Endothelial cell of umbilical vein (primary cell): ENCODE measurements around the gene DNAJB11. TPM values are rescaled to one million over a fixed set of nuclear protein-coding genes. Genes with fewer than 3 reads are reported as not detected.

Experiments
- BruUV-seq: library from RNA; stranded (reverse); fragments of 400-500 nt; replicated peaks from 2 replicates; lab custom pipeline; 2021; lab: Mats Ljungman, UMichigan
- CTCF ChIA-PET: fragments of 300-600, 350-600 bp; sonication (Branson Sonifier 250); formaldehyde crosslinking; loops from one replicate; lab custom pipeline; 2021; ENCODE audit warnings: antibody characterized with exemption, inconsistent platforms; lab: Charles Lee
- POLR2A ChIA-PET: fragments of 300-600, 350-600 bp; sonication (Branson Sonifier 250); formaldehyde crosslinking; loops from one replicate; lab custom pipeline; 2021; ENCODE audit warnings: antibody characterized with exemption, inconsistent platforms; lab: Charles Lee
- DNase-seq: peaks from one replicate; pipeline ENCODE4 v3.0.0-alpha.2; 2011; ENCODE audit warnings: low read depth, low spot score
- FAIRE-seq: peaks from 2 replicates; lab custom pipeline; 2011; peaks lifted over from hg19 to GRCh38; lab: Jason Lieb, UNC
- H2AFZ ChIP-seq: 2 replicates; pipeline ENCODE4 v1.6.0; 2012; ENCODE audit warnings: low read depth, low read length, control low read depth, inconsistent platforms
- H3K27ac ChIP-seq: 2 replicates; pipeline ENCODE4 v1.5.1; 2011; ENCODE audit warnings: low read depth, mild to moderate bottlenecking, control low read depth, low read length, moderate library complexity; ENCODE audit not compliant: insufficient read depth
- H3K27me3 ChIP-seq, 2 experiments: 2 replicates each; pipeline versions ENCODE4 v1.6.0 to v1.6.1; 2011; ENCODE audit warnings: low read length in 2 of 2, mixed read lengths in 1 of 2; ENCODE audit not compliant: control insufficient read depth in 2 of 2, insufficient read depth in 2 of 2
- H3K36me3 ChIP-seq, 2 experiments: 2 replicates in 1 of 2; 3 replicates in 1 of 2; pipeline ENCODE4 v1.5.1; 2011; ENCODE audit warnings: low read length in 2 of 2, mild to moderate bottlenecking in 1 of 2, moderate library complexity in 1 of 2; ENCODE audit not compliant: control insufficient read depth in 2 of 2, insufficient read depth in 2 of 2; ENCODE audit errors: extremely low read depth in 1 of 2
- H3K4me1 ChIP-seq: 3 replicates; pipeline ENCODE4 v1.5.1; 2011; ENCODE audit warnings: mild to moderate bottlenecking, low read length; ENCODE audit not compliant: control insufficient read depth, insufficient read depth; ENCODE audit errors: extremely low read depth
- H3K4me2 ChIP-seq: 2 replicates; pipeline ENCODE4 v1.6.1; 2011; ENCODE audit warnings: low read length, control low read depth, mixed read lengths; ENCODE audit not compliant: insufficient read depth
- H3K4me3 ChIP-seq, 3 experiments: fragments of 200-600 bp in 1 of 3; sonication (generic), shearing (Covaris generic) in 1 of 3; replicated peaks in 1 of 3; 2 replicates each; pipeline ENCODE4 v1.5.1; 2011 to 2016; ENCODE audit warnings: control low read depth in 3 of 3, low read length in 3 of 3, mild to moderate bottlenecking in 2 of 3, inconsistent platforms in 1 of 3, low read depth in 1 of 3, moderate library complexity in 1 of 3; ENCODE audit not compliant: insufficient read depth in 1 of 3
- H3K79me2 ChIP-seq: 2 replicates; pipeline ENCODE4 v1.6.0; 2012; ENCODE audit warnings: low read length, inconsistent platforms; ENCODE audit not compliant: control insufficient read depth, insufficient read depth
- H3K9ac ChIP-seq: replicated peaks from 2 replicates; pipeline ENCODE3; 2011; ENCODE audit warnings: low read length, control low read depth; ENCODE audit not compliant: insufficient read depth; ENCODE audit errors: extremely low read depth
- H3K9me1 ChIP-seq: replicated peaks from 3 replicates; pipeline ENCODE4 v1.6.0; 2011; ENCODE audit warnings: mild to moderate bottlenecking, low read length; ENCODE audit not compliant: control insufficient read depth, insufficient read depth; ENCODE audit errors: extremely low read depth
- H3K9me3 ChIP-seq: replicated peaks from 2 replicates; pipeline ENCODE4 v1.5.1; 2012; ENCODE audit warnings: low read length, inconsistent platforms; ENCODE audit not compliant: control insufficient read depth, insufficient read depth
- H4K20me1 ChIP-seq: replicated peaks from 2 replicates; pipeline ENCODE3; 2011; ENCODE audit warnings: mild to moderate bottlenecking, low read length; ENCODE audit not compliant: control insufficient read depth, insufficient read depth; ENCODE audit errors: extremely low read depth
- CTCF ChIP-seq, 2 donors: IDR thresholded peaks; 1 replicate in 1 of 2; 2 replicates in 1 of 2; pipeline ENCODE4 v1.5.1; 2011; ENCODE audit warnings: low read length in 2 of 2, mild to moderate bottlenecking in 2 of 2, moderate library complexity in 2 of 2, control low read depth in 1 of 2, inconsistent platforms in 1 of 2, low read depth in 1 of 2; ENCODE audit not compliant: insufficient read depth in 1 of 2; ENCODE audit errors: extremely low read depth in 1 of 2
- EZH2 ChIP-seq: IDR thresholded peaks from 2 replicates; pipeline ENCODE4 v1.6.1; 2012; ENCODE audit warnings: borderline replicate concordance, low read depth, mild to moderate bottlenecking, moderate library complexity, low read length, inconsistent platforms; ENCODE audit not compliant: severe bottlenecking
- FOS ChIP-seq: IDR thresholded peaks from 2 replicates; pipeline ENCODE4 v1.6.1; 2011; ENCODE audit warnings: mild to moderate bottlenecking, low read length, moderate library complexity, borderline replicate concordance; ENCODE audit not compliant: insufficient read depth
- GATA2 ChIP-seq: IDR thresholded peaks from 2 replicates; pipeline ENCODE4 v1.7.0; 2011; ENCODE audit warnings: low read depth, mild to moderate bottlenecking, moderate library complexity, mixed read lengths, low read length; ENCODE audit not compliant: insufficient read length, insufficient read depth
- JUN ChIP-seq: IDR thresholded peaks from 2 replicates; pipeline ENCODE4 v1.6.1; 2011; ENCODE audit warnings: borderline replicate concordance, low read depth; ENCODE audit not compliant: insufficient read length, insufficient read depth
- MAX ChIP-seq: IDR thresholded peaks from 2 replicates; pipeline ENCODE4 v1.6.1; 2011; ENCODE audit not compliant: insufficient read depth, insufficient read length
- MYC ChIP-seq: IDR thresholded peaks from one replicate; pipeline ENCODE4 v1.6.1; 2011; ENCODE audit warnings: mild to moderate bottlenecking, low read depth, low read length
- POLR2A ChIP-seq: IDR thresholded peaks from 2 replicates; pipeline ENCODE4 v1.6.1; 2012; ENCODE audit warnings: low read depth, mild to moderate bottlenecking, control low read depth, low read length
- POLR2AphosphoS5 ChIP-seq: IDR thresholded peaks from 2 replicates; pipeline ENCODE4 v1.6.1; 2012; ENCODE audit warnings: low read depth, mild to moderate bottlenecking, control low read depth, low read length, moderate library complexity; ENCODE audit not compliant: insufficient read depth
- dilution Hi-C: fragments of 300-500 bp; cut with MboI; formaldehyde crosslinking; loops from one replicate; pipeline ENCODE4 v1.15.0; 2019; ENCODE audit warnings: low sequenced_read_pairs; ENCODE audit not compliant: extremely low pct_ligation_motif_present
- intact Hi-C: fragments of 100-400 bp; cut with micrococcal nuclease; formaldehyde crosslinking; loops from one replicate; pipeline ENCODE4 v1.10.0; 2022
- polyA plus RNA-seq, 4 experiments: library from polyadenylated mRNA; depleted of rRNA in 3 of 4; stranded (reverse) in 3 of 4; unstranded in 1 of 4; fragments of >200 nt; gene quantifications; 2 replicates each; pipeline versions ENCODE4 v1.2.1 to v1.2.3, GENCODE V29; 2011 to 2012; ENCODE audit warnings: missing spikeins in 1 of 4
- total RNA-seq: library from RNA; stranded (reverse); gene quantifications from 2 replicates; pipeline ENCODE4 v1.2.3, GENCODE V29; 2021

The DNAJB11 gene
- total and polyA plus RNA-seq, 2 donors (not counting 3 experiments of a cell fraction or from before 2014, with no cell fraction given): 39.5 to 87.6 TPM

GRCh38 chr3:186625600-186626042 lies 55.1 kb downstream of the DNAJB11 start:
- ChIA-PET POLR2A (no interaction called here), CTCF (interaction anchor here (1.5 to 1.9 kb wide), 3 partner anchors 8 to 17 kb away, joined by 3 to 8 read pairs (median 5); no protein-coding TSS in a partner anchor)
- peaks cover 0 to 4% of the 10 kb centered on the region in 2 experiments for H3K27me3 ChIP-seq
- no peaks in the 10 kb centered on the region for H3K4me1 ChIP-seq
- no peak overlapping the region for H3K4me2 ChIP-seq
- H3K9me3 ChIP-seq: no peaks in the 10 kb centered on the region
- TF ChIP-seq POLR2AphosphoS5: no peak
- no peak for TF ChIP-seq MYC
- no peak for TF ChIP-seq EZH2
- no peak for TF ChIP-seq POLR2A
- no peak for TF ChIP-seq FOS
- no peak for TF ChIP-seq MAX
- no peak for TF ChIP-seq GATA2
- TF ChIP-seq CTCF (IDR thresholded peaks at IDR 0.05; ENCODE audit: extremely low read depth in 1 of 2, insufficient read depth in 1 of 2, low read depth in 1 of 2, low read length in 2 of 2): no peak
- no peak for TF ChIP-seq JUN
- no TSS peak for BruUV-seq
- no peak for DNase-seq
- no peak overlapping the region for H3K27ac ChIP-seq
- H3K9ac ChIP-seq: no peak overlapping the region
- H2AFZ ChIP-seq: no peak overlapping the region
- no peaks in the 10 kb centered on the region for H4K20me1 ChIP-seq
- intact Hi-C loops: no loop called here
- dilution Hi-C loops: no loop called here
- no peak overlapping the region for H3K4me3 ChIP-seq
- no peak for FAIRE-seq
- H3K36me3 ChIP-seq: no peaks in the 10 kb centered on the region
- no peaks in the 10 kb centered on the region for H3K79me2 ChIP-seq
- H3K9me1 ChIP-seq: no peaks in the 10 kb centered on the region
